HL-60/S4 (cell line): Measurements from ENCODE around the gene PRUNE1.

Experiments used
- in situ Hi-C: fragments of 300-500 bp; cut with MboI; formaldehyde crosslinking; loops from 2 replicates; pipeline ENCODE4 v1.14.3; 2022; ENCODE audit warnings: low sequenced_read_pairs

PRUNE1 gene, protein sequence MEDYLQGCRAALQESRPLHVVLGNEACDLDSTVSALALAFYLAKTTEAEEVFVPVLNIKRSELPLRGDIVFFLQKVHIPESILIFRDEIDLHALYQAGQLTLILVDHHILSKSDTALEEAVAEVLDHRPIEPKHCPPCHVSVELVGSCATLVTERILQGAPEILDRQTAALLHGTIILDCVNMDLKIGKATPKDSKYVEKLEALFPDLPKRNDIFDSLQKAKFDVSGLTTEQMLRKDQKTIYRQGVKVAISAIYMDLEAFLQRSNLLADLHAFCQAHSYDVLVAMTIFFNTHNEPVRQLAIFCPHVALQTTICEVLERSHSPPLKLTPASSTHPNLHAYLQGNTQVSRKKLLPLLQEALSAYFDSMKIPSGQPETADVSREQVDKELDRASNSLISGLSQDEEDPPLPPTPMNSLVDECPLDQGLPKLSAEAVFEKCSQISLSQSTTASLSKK

DNA sequence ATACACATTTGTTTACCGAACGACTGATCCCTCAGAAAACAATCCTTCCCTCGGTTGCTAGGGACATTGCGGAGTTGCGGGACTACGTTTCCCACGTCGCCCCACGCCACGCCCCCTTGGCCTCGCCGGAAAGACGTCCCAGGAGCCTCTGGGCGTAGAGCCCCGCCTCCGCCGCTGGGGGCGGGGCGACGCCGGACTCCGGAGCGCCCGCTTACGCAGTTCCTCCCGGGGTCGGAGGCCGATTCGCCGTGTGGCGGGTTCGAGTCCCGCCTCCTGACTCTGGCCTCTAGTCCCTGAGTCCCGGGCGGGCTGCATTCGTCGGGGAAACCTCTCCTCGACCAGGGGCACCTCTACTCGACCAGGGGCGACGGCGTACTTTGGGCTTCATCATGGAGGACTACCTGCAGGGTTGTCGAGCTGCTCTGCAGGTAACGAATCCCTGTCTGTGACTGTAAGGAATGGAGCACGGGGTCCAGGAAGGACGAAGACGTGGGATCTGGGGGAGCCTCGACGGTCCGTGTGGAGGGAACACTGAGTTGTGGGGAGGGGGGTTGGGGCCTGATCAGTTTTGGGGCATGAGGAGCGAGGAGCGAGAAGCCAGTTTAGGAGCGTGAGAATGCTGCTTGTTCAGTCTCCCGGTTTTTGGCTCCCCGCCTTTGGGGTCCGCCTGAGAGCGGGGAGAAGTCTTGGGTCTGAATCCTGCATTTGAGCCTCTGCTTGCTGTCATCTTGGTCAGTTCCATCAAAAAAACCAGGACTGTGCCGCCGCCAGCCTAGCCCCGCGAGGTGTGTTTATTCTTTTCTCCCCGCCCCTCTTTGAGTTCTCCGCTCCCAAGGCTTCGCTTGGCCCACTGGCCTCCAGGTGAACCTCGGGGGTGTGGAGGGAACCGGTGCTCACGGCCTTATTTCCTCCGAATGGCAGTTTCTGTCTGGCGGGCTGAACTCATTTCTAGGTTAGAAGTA lies at the start of gene PRUNE1:
Gene PRUNE1 (plus strand): TSS at position 206 of the 962 bp plus-strand sequence. CDS start 184 bp downstream, at position 390.
- in situ Hi-C loops = loop anchor here (10.0 kb wide), 1 partner anchor 754 kb away; the partner anchor contains the start of gene CA14

DNA sequence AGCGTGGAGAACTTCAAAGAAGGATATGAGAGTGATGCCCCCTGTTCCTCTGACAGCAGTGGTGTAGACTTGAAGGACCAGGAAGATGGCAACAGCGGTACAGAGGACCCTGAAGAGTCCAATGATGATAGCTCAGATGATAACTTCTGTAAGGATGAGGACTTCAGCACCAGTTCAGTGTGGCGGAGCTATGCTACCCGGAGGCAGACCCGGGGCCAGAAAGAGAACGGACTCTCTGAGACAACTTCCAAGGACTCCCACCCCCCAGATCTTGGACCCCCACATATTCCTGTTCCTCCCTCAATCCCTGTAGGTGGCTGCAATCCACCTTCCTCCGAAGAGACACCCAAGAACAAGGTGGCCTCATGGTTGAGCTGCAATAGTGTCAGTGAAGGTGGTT lies 47.6 kb upstream of the PRUNE1 start:
- in situ Hi-C loops = no loop called here

DNA sequence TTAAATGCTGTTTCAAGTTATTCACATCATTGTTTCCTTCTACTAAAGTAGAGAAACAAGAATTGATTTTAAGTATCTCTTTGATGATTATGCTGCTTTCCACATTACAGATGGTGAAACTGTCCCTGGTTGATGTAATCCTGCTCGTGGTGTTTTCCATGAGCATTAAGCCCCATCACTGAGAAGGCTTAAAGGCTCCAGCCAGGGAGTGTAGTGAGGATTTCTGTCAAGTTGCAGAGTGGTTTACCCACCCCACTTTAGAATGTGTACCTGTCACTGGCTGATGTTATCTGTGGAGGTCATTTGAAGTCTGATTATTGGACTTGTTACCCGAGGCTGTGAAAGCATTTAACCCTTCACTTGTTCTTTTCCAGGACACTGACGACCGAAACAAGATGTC lies 46.5 kb upstream of the PRUNE1 start:
- in situ Hi-C loops = no loop called here

DNA sequence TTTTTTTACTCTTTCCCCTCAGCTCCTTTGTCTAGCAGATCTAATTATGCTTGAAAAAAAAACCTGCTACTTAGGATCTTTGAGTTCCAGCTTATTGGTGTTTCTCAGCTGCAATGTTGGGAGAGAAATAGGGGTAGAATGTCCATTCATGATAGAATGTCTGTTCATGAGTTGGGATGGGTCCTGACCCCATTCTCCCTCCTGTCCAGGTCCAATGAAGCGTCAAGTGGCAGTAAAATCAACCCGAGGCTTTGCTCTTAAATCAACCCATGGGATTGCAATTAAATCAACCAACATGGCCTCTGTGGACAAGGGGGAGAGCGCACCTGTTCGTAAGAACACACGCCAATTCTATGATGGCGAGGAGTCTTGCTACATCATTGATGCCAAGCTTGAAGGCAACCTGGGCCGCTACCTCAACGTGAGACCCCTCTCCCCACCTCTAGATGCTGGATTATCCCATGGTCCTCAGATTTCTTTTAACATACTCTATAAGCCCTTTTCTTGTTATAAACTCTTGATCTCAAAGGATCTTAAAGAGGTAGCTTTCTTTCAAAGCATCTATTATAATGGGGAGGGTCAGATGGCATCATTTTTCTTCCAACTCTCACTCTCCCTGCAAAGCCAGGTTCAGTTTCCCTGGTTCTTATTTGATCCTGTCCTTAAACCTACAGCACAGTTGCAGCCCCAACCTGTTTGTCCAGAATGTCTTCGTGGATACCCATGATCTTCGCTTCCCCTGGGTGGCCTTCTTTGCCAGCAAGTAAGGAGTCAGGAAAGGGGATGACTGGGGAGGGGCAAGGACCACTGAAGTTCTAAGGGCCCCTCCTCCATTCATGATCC lies 44.7 kb upstream of the PRUNE1 start:
- in situ Hi-C loops = no loop called here

DNA sequence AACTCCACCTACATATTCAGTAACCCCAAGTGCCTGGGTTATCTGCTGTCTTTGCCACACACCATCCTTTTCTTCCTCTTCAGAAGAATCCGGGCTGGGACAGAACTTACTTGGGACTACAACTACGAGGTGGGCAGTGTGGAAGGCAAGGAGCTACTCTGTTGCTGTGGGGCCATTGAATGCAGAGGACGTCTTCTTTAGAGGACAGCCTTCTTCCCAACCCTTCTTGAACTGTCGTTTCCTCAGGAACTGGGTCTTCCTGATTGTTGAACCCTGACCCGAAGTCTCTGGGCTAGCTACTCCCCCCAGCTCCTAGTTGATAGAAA lies 44.1 kb upstream of the PRUNE1 start:
- in situ Hi-C loops = no loop called here

DNA sequence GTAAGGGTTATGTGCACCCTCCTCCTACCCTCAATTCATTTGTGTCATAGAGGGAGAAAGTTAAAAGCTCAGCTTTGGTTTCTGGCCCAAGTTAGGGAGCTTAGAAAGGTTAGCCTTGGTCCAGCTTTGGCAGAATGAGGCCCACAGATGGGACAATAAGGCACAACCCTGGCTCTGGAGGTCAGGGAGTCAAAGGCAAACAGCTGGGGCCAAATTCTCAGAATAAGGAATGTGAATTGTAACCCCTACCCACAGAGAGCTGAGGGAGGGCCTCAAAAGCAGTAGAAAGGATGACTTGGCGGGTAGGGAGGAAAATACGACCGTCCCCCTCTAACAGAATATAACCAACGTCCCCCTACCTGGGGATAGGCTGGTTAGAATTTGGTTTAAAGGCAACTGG lies 42.6 kb upstream of the PRUNE1 start:
- in situ Hi-C loops = no loop called here

DNA sequence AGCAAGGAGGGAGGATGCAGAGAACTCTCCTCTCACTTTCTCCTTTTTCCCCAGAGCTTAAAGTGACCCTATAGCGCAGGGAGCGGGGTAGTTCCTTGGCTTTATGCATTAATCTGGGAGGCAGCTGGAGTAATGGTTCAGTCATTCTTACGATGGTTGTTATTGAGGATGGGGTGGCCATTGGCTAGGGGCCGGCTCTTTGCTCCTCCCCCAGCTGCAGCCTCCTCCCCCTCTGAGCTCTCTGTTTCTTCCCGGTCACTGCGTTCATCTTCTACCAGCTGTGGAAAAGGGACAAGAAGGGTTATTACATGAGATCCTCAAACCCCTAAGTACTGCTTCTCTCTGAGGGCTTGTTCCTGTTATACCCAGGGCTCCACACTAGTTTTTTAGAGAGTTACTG lies 42.2 kb upstream of the PRUNE1 start:
- in situ Hi-C loops = no loop called here

DNA sequence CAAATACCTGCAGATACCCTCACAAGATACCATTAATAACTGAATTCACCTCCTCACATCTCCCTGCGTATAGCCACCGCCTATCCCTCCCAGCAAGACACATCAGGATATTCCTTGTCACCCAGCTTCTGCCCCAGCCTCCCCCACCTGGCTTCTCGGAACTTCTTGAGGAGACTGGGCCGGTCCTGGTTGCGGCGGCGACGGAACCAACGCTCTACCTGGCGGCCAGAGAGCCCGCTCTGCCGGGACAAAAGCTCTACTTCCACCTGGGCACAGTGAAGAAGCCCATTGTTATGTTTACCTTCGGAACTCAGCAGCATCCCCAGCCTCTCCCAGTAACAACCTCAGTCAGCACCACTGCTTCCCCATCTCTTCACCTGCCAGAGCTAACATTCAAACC lies 40.3 kb upstream of the PRUNE1 start:
- in situ Hi-C loops = no loop called here

DNA sequence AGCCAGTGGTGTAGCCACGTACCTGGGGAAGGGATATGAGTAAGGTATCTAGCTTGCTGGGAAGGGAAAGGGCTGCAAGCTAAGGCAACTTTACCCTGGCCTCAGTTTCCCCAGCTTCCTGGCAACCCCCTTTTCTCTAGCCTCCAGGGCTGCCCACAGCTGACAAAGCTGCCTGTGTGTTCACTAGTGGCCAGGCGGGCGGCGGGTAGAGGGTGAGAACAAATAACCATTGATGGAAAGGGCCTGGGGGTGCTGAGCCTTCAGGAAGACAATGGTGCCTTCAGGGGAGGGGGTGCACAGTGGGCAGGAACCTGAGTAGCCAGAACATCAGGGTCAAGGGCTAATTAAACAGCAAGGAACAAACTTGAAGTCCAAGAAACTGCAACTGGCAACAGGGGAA lies 39.8 kb upstream of the PRUNE1 start:
- in situ Hi-C loops = no loop called here

DNA sequence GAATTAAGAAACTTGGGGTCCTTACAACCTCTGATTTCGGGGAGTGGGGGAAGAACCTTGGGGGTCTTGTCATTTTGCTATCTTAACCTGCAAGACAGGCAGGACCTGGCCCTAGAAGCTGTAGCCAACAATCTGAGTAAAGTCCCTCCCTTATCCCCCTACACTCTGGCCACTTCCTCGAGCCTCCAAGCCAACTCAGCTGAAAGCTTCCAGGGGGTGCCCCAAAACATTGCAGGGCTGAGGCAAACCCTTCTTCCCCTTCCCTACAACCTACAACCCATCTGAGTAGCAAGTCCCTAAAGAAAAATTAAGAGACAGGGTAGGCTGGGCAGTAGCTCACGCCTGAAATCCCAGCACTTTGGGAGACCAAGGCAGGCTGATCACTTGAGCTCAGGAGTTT lies 38.6 kb upstream of the PRUNE1 start:
- in situ Hi-C loops = no loop called here

DNA sequence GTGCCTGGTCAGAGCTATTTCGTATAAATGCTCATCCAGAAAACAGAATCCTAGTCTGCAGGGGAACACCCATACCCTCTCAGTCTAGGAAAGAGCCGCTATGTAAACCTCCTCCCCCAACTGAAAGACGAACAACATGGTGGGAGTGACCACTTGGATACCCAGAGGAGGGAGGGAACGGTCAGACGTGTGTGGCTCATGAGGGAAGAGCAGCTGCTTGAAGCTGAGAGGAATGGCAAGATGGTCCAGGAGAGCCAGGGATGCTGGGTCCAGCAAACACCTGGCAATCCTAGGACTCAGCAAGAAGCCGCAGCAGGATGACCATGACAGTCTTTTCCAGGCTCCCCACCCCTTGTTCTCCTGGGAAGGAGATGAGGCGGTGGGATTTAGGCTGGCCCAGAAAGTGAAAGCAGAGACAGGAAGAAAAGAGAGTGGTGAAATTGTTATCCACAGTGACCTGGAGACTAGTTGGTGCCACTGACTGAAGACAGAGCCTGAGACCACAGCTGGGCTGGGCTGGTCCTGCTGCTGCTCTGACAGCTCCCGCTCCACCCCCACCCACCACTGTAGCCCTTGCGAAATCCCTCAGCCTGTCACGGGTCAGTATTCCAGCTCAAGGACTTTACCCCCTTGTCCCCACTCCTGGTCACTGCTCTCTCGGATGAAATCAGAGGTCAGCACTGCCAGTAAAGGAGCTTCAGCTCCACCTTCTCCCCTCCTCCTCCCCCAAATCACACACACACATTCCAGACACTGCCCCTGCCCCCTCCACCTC lies 37.3 kb upstream of the PRUNE1 start:
- in situ Hi-C loops = no loop called here

DNA sequence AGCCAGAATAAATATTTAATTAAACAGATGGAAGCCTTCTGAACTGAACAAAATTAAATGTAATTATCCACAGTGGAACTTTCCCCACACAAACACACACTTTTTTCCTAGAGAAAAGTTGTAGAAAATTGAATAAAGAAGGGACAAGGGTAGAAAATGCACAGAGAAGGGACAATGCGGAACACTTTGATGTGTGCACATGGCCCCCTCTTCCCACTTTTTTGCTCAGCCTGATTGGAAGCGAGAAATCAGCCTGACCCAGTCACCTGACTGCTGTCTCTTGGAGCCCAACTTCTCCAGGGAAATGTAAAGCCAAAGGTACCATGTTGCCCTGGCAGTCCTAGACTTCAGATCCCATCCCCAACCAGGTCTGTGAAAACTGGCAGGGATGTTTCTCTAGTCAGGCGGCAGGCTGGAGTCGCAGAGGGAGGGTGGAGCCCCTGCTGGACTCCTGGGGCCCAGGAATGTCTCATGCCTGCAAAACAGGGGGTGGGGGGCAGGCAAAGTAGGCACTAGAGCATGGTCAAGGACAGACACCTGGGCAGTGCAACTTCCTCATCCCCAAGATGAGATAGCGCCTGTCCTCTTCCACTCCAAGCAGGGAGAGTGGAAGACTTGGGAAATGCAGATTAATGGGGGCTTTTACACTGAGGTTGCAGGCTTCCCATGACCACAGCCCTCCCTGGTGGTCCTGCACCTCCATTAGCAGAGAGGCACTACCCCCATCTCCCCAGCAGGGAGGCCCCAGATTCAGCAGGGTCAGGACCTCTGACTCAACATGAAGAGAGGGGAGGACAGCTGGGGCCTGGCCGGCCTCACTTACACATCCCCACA lies 36.4 kb upstream of the PRUNE1 start:
- in situ Hi-C loops = no loop called here

DNA sequence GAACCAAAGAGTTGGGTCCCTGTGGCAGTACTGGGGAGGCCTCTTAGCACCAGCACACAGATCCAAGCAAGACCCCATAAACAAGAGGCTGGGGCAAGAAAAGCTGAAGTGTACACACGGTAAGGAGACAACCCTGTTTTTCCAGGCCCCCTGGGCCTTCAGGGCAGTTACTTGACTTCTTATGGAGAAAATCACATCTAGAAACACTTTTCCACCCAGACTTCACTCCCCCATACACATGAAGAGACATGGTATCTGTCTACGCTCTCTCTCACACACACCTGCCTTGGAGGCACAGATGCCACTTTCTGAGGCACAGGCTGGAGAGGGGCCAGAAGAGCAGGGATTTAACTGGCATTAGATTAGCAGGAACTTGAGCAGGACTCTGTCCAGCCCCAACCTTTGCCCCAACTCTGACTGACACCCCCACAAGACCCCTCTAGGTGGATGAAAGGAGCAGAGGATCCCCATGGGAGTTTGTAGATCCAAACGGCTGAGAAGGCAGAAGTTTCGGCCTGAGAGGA lies 35.8 kb upstream of the PRUNE1 start:
- in situ Hi-C loops = no loop called here

DNA sequence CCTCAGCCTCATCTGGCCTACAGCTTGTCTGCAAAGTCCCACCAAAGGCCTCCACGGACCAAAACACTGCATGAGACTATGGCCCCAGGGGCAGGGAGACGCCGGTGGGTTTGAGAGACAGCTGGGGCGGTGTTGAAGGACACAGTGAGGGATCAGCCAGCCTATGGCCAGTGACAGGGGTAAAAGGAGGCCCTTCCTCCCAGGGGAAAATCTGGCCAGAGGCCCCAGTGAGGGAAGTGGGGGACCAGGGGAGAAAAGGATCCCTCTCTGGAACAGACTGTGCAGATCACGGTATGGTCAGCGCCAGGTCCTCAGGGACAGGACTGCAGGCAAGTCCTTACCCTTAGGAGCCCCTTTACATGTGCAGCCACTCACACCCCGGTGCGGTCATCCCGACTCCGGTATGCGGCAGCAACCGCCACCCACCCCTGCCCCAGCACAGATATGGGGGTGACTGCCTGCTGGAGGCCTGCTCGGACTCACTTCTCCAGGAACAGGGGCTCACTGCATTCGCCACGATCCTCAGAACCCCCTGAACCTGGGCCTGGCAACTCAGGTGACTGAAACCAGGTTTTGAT lies 34.9 kb upstream of the PRUNE1 start:
- in situ Hi-C loops = no loop called here

DNA sequence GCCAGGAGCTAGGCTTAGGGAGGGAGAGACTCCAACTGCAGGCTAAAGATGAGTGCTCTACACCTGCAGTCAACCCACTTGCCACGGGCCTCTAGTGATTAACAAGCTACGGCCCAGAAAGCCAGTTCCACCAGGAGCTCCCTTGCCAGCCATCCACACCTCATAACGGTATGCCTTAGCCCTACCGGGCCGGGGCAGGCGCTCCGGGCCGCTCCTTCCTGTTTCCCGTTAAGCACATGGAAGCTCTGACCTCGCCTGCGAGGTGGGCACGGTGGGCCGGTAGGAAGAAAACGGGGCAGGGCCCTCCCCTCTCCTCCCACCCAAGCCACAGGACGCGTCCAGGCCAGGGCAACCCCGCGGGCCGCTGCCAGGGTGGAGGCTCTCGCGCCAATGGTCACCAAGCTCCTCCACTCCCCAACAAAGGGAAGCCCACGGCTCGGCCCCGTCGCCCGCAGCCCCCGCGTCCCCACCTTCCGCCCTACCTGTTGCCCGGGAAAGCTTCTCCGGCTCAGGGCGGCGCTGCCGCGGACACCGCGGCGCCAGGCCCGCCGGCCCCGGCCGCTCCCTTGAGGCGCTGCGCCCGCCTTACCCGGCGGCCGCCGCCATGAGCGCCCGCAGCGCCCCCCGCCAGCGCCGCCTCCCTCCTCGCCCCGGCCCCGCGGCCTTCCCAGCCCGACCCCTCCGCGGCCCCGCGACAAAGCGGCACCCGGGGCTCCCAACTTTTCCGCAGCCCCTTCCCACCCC lies 34.2 kb upstream of the PRUNE1 start:
- in situ Hi-C loops = no loop called here

DNA sequence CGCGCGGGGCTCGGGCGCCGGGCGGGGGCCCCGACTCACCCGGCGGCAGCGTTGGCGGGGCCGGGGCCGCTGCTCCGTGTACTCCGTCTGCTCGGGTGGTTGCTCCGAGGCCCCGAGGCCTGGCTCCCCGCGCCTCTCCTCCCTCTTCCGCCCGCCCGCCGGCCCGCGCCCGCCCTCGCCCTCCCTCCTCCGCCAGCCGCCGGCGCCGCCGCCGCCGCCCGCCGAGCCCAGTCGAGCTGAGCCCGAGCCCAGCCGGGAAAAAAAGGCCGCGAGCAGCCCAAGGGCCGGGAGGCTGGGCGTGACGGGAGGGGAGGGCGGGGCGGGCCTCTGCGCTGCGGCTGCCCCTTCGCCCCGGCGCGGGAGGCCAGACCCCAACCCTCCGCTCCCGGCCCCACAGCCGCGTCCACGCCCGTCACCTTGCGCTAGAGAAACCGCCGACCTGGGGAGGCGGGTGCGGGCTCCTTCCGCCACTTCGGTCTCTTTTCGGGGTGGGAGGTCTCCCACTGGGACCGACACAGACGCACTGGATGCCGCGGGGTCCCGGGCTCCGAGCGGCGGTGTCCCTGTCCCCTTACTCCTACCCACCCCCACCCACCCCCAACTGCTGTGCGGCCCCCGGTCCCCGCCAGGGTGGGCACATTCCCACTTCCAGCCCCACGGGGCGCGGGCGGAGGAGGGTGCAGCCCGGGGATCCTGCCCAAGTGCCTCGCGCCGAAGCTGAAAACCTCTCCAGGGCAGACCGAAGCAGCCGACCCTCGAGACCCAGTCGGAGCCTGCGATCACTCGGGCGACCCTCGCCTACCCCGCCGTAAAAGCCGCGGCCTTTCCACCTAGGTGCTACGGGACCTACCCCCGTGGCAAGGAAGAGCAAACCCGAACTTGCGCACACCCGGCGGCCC lies 33.4 kb upstream of the PRUNE1 start, which contains the start of gene CERS2:
Gene CERS2 (minus strand): TSS at position 256 of the 899 bp plus-strand sequence. CDS start 5,745 bp downstream, outside the sequence.
- in situ Hi-C loops = no loop called here

DNA sequence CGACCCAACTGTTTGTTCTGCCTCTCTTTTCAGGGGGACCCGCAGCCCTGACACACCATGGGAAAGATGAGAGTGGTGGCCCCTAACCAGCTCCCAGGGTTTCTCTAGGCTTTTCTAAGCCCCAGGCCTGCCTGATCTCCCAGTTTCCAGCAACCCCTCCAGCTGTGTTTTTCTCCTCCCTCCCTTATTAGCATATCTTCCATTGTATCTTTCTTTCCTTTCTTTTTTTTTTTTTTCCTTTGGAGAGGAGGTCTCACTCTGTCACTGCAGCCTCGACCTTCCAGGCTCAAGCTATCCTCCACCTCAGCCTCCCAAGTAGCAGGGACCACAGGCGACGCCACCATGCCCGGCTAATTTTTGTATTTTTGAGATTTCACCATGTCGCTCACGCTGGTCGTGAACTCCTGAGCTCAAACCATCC lies 31.8 kb upstream of the PRUNE1 start:
- in situ Hi-C loops = no loop called here
